Activated CD8-positive, alpha-beta memory T cell treated with anti-CD3 and anti-CD28 coated beads, Interleukin-2, amount 50 U/mL, for 4 hours (primary cell): Measurements from ENCODE around the gene MARCHF6.
"Not testable (repeated sequence)": the region's sequence is repeated elsewhere in the genome, so short reads cannot be mapped to it uniquely, and the experiment has no call there.

ENCODE experiments used
- DNase-seq: peaks from one replicate; pipeline ENCODE4 v3.0.0-alpha.2; 2020

The MARCHF6 gene, protein sequence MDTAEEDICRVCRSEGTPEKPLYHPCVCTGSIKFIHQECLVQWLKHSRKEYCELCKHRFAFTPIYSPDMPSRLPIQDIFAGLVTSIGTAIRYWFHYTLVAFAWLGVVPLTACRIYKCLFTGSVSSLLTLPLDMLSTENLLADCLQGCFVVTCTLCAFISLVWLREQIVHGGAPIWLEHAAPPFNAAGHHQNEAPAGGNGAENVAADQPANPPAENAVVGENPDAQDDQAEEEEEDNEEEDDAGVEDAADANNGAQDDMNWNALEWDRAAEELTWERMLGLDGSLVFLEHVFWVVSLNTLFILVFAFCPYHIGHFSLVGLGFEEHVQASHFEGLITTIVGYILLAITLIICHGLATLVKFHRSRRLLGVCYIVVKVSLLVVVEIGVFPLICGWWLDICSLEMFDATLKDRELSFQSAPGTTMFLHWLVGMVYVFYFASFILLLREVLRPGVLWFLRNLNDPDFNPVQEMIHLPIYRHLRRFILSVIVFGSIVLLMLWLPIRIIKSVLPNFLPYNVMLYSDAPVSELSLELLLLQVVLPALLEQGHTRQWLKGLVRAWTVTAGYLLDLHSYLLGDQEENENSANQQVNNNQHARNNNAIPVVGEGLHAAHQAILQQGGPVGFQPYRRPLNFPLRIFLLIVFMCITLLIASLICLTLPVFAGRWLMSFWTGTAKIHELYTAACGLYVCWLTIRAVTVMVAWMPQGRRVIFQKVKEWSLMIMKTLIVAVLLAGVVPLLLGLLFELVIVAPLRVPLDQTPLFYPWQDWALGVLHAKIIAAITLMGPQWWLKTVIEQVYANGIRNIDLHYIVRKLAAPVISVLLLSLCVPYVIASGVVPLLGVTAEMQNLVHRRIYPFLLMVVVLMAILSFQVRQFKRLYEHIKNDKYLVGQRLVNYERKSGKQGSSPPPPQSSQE

GRCh38 chr5:10353241-10354047 is at the start of gene MARCHF6:
TSS of gene MARCHF6 (plus strand) at chr5:10353695. CDS start at chr5:10353899, 204 bp downstream.
- DNase-seq: peak; percentile 95

GRCh38 chr5:10303699-10304170 is 49.8 kb upstream of the MARCHF6 start:
- no peak for DNase-seq

DNA sequence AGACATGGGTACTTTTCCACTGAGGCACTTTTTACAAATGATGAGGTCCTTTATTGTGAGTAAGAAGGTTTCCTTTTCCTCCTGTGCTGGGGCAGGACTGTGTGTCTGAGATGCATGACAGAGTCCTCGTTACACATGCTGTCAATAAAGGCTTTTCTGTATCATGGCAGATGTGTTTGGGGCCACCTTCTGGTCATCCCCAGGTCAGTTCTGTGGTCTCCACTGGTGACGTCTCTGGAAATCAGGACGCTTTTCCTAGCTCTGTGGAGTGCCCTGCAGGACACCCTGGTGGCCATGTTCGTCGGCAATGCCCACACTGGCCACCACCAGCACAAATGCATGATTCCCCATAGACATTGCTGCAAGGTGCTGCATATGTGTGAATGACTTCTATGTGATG is 48.6 kb upstream of the MARCHF6 start:
- DNase-seq: no peak

DNA sequence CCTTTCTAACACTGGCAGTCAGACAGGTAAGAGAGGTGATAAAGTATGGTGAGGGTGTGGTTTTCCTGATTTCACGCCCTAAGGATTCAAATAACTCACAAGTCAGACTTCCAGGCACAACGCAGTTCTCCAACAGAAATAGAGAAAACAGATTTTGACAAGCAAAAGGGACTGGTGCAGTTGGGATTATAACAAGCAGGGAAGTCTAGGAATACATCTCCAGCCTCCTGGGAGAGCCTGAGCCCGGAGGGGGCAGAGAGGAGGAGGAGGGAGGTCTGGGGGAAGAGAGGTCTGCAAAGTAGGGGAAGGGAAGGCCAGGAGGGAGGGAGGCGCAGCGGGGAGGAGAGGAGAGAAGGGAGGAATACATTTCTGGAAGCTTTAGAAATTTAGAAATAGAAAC is 47.4 kb upstream of the MARCHF6 start:
- no peak for DNase-seq

- no peak for DNase-seq
Measured at GRCh38 chr5:10306806-10307205, 46.7 kb upstream of the MARCHF6 start.

DNA sequence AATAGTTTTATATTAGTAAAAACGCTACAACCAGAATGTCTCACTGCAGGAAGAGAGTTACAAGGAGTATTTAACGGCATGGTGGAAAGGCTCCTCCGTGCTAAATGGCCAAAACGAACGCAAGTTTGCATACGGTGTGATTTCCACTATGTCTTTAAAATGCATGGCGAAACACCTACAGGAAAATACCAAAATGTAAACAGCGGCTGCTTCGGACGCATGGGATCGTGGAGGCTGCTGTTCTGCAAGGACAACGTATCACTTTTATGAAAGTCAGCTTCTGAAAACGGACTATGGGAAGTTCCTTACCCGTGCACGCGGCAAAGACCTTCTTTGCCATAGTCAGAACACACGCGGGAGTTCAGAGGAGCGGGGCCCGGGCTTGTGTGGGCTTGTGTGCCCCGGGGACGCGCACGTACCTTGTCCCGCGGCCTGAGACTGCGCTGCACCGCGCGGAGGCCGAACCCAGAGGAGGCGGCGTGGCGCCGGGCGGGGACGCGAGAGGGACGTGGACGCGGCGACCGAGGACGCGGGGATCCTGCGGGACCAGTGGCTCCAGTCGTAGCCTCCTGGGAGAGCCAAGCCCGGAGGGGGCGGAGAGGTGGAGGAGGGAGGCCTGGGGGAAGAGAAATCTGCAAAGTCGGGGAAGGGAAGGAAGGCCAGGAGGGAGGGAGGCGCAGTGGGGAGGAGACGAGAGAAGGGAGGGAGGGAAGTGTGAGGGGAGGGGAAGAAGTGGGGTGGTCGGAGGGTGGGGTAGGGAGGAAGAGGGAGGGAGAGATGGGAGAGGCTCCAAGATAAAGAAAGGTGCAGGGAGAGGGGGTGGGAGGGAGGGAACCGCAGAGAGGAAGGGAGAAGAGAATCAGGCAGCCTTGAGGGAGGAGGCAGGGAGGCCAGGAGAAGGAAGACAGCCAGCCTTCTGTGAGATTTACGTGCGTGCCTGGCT is 46.0 kb upstream of the MARCHF6 start, which contains the start of gene CMBL:
TSS of gene CMBL (minus strand) at position 697 of the 943 bp plus-strand sequence. CDS start 17,140 bp downstream, outside the sequence.
- peak; percentile 22 for DNase-seq

GRCh38 chr5:10308844-10309243 is 44.7 kb upstream of the MARCHF6 start:
- no peak for DNase-seq

GRCh38 chr5:10310066-10310779 is 43.3 kb upstream of the MARCHF6 start:
- no peak for DNase-seq

- not testable (repeated sequence) for DNase-seq
Measured at GRCh38 chr5:10310835-10311570, 42.5 kb upstream of the MARCHF6 start.

DNA sequence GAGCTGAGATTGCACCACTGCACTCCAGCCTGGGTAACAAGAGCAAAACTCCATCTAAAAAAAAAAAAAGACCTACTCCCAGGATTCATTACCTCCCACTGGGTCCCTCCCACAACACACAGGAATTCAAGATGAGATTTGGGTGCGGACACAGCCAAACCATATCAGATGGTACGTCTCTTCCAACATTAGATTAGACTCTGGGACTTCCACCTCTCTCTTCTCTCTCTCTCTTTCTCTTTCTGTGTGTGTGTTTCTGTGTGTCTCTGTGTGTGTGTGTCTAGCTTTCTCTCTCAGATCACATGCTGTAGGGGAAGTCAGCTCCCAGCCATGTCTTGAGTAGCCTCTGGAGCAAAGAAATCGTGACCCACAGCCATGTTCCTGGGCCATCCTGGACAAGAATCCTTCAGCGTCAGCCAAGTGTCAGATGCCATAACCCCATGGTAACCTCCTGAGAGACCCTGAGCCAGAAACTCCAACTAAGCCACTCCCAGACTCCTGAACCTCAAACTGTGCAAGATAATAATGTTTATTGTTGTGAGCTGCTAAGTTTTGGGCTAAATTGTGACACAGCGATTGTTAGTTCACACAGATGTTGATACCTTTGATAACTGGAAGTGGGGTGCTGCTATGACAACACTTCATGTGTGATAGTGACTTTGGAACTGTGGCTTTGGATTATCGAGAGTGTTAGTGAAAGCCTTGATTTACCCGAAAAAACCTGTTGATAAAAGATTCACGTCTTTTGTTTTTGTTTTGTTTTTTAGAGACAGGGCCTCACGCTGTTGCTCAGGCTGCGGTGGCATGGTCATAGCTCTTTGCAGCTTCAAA is 41.7 kb upstream of the MARCHF6 start:
- no peak for DNase-seq

GRCh38 chr5:10315201-10315600 is 38.3 kb upstream of the MARCHF6 start:
- no peak for DNase-seq

DNA sequence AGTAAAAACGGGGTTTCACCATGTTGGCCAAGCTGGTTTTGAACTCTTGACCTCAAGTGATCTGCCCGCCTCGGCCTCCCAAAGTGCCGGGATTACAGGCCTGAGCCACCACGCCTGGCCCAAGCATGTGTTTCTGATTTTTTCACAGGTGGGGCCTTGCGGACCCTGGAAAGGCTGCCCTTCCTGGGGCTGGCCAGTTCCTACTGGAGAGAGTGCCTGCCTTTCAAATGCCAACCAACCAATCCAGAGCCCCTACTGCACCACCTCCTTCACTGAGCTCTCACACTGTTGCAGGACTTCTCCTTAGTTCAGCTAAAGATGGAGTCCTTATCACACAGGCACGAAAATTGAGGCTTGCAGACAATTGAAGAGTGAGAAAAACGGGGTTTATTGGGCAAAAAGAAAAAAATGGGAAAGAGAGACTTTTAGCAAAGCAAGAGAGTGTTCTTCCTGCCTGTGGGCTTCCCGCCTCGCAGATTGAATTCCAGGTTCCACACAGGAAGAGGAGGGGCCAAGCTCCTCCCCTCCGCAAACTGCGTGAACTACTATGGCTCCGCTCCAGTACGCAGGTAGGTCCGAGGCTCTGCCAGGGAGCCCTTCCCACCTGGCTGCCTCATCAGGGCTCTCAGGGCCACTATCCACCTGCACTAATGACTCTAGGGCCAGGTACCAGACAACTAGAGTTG is 37.5 kb upstream of the MARCHF6 start:
- no peak for DNase-seq

DNA sequence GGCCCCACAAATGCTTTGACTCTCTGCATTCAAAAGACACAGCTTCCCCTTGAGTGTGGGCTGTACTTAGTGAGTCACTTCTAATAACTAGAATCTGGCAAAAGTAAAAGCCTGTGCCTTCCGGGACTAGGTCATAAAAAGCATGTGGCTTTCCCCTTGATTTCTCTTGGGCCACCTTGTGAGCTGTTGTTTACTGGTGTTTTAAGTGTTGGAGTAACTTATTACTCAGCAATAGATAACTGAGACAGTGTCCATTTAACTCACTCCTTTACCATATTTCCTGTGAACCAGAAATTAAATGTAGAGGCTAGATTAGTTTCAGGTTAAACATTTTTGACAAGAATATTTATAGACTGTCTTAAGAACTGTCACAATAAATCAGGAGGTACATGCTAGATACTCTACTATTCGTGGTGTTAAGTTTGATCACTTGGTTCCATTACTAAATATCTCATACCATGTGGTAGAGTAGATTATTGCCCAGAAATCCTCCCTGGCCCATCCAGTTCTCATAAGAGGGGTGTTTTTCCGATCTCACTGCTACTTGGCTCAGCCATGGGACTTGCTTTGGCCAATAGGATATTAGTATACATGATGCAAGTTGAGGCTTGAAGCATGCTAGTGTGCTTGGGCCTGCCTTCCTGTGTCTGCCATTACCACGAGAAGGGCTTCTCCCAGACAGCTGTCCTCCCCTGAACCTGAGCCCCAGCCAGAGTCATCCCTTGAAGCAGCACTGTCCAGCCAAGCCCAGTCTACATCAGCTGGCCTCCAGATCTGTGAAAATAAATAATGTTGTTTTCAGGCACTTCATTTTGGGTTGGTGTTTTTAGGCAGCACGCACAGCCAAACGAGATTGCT is 35.4 kb upstream of the MARCHF6 start:
- no peak for DNase-seq

DNA sequence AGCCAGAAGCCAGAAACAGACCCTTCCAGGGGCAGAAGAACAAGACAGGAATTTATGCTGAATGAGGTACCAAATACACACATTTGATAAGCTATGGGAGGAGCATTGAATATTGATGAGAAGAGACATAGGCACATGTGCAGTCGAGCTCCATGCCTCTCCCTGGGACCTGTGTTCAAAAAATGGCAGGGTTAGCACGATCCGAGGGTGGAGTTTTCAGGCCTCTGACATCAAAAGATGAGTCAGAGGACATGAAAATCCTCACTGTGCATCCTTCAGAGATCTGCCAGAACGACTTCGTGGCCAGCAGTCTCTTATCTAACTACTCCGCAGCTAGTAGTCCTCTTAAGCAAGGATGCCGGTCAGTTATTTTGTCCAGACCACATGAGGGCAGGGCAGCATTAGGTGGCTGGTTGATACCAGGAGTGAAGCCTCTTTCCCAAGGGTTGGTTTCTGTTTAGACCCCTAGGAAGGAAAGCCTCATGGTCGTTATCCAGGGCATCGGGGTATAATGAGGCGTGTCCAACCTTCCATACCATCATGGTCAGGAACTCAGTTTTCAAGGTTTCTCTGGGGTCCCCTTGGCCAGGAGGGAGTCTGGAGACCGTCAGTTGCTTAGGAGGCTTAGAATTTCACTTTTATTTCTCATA is 34.2 kb upstream of the MARCHF6 start:
- DNase-seq: no peak

DNA sequence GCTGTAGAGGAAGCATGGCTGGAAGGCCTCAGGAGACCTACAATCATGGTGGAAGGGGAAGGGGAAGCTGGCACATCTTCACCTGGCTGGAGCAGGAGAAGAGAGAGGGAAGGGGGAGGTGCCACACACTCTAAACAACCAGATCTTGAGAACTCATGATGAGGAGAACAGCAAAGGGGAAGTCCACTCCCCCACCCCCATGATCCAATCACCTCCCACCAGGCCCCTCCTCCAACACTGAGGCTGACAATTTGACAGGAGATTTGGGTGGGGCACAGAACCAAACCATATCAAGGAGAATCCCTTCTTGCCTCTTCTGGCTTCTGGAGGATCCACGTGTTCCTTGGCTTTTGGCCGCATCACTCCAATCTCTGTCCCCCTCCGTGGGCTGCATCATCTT is 32.7 kb upstream of the MARCHF6 start:
- no peak for DNase-seq

DNA sequence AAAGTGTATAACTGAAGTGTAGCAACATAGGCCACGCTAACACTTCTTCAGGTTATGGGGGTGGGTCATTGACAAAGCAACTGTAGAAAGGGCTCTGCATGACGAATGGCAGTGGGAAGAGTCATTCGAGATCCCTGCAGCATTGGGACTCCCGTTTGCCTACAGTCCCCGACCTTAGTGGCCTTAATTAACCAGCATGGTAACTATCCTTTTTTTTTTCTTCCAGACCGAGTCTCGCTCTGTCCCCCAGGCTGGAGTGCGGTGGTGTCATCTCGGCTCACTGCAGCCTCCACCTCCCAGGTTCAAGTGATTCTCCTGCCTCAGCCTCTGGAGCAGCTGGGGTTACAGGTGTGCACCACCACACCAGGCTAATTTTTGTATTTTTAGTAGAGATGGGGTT is 31.6 kb upstream of the MARCHF6 start:
- no peak for DNase-seq
